HL-60 (cell line): Measurements from ENCODE around the gene COX18.

Experiments
- DNase-seq, 2 experiments: peaks; one replicate each; pipeline ENCODE4 v3.0.0-alpha.2; 2010 to 2020; ENCODE audit warnings: low read depth in 1 of 2, low spot score in 1 of 2
- H3K27ac ChIP-seq: fragments of 250-450 bp; sonication (Bioruptor Pico); replicated peaks from 2 replicates; pipeline ENCODE4 v1.5.1; 2020; ENCODE audit warnings: mild to moderate bottlenecking, moderate library complexity
- H3K27me3 ChIP-seq: fragments of 250-450 bp; sonication (Bioruptor Pico); 2 replicates; pipeline ENCODE4 v1.5.1; 2021; ENCODE audit warnings: mild to moderate bottlenecking, moderate library complexity; ENCODE audit not compliant: insufficient read depth, poor library complexity, severe bottlenecking
- H3K4me3 ChIP-seq: replicated peaks from 2 replicates; pipeline ENCODE4 v1.5.1; 2011; ENCODE audit warnings: mild to moderate bottlenecking, control low read depth, low read length; ENCODE audit not compliant: insufficient read depth
- CTCF ChIP-seq: IDR thresholded peaks from one replicate; pipeline ENCODE4 v1.5.1; 2011; ENCODE audit warnings: low read length, control low read depth, inconsistent platforms; ENCODE audit not compliant: insufficient read depth
- GABPA ChIP-seq: IDR thresholded peaks from 2 replicates; pipeline ENCODE4 v1.6.1; 2012; ENCODE audit warnings: low read depth
- POLR2AphosphoS5 ChIP-seq: IDR thresholded peaks from 2 replicates; pipeline ENCODE4 v1.6.1; 2012; ENCODE audit warnings: low read depth
- SPI1 ChIP-seq: IDR thresholded peaks from 2 replicates; pipeline ENCODE4 v1.6.1; 2012; ENCODE audit warnings: low read depth, mild to moderate bottlenecking, borderline replicate concordance
- long read RNA-seq: library from polyadenylated mRNA; unstranded; transcript quantifications from one replicate; pipeline ENCODE4 v2.0.0, GENCODE V29; 2020
- TF ChIP-seq, protein P1 (sequence below): IDR thresholded peaks from 2 replicates; pipeline ENCODE4 v1.6.1; 2012; ENCODE audit warnings: low read depth; ENCODE audit not compliant: insufficient replicate concordance

COX18 gene
- long read RNA-seq, full-length matches to known transcripts, result 12 of 25 reads
- long read RNA-seq, partial matches to known transcripts, result 3 of 25 reads
- long read RNA-seq, other reads (novel, unspliced or antisense), result 10 of 25 reads

DNA sequence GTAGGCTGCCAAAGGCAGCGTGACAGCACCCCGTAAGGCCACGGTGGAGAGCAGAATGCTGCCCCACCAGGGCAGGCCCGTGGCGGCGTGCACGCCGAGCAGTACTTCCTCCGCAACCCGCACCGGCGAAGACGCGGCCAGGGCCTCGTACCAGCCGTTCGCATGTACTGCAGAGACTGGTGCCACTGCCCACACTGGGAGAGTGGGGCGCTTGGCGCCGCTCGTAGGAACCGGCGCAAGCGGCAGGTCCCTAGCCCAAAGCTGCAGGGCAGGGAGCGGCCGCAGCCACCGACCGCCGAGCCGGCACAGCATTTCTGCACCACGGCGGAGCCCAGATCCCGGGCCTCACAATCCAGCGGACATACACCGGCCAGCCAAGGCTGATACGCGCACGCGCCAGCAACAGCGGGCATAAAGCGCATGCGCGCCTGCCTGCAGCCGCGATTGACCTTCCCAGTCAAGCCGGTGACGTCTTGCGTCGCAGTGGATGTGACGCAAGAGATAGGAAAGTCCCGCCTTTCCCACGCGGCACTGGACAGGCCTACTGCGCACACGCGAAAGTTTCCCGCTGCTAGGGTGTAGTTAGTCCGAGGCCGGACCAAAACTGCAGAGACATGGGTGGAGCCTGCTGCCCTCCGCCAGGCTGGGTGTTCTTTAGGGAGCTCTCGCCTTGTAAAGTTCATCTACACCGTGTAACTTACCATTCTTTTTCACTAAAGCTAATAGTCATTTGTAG is at the start of gene COX18:
COX18 (minus strand) TSS at position 379 of the 736 bp plus-strand sequence; CDS start at position 312, 67 bp downstream.
- peak within 1 kb of the TSS; percentile 70 for H3K4me3 ChIP-seq
- H3K27ac ChIP-seq, result peak within 1 kb of the TSS; percentile 97
- TF ChIP-seq POLR2AphosphoS5, result peak; percentile 95
- TF ChIP-seq, protein P1, sequence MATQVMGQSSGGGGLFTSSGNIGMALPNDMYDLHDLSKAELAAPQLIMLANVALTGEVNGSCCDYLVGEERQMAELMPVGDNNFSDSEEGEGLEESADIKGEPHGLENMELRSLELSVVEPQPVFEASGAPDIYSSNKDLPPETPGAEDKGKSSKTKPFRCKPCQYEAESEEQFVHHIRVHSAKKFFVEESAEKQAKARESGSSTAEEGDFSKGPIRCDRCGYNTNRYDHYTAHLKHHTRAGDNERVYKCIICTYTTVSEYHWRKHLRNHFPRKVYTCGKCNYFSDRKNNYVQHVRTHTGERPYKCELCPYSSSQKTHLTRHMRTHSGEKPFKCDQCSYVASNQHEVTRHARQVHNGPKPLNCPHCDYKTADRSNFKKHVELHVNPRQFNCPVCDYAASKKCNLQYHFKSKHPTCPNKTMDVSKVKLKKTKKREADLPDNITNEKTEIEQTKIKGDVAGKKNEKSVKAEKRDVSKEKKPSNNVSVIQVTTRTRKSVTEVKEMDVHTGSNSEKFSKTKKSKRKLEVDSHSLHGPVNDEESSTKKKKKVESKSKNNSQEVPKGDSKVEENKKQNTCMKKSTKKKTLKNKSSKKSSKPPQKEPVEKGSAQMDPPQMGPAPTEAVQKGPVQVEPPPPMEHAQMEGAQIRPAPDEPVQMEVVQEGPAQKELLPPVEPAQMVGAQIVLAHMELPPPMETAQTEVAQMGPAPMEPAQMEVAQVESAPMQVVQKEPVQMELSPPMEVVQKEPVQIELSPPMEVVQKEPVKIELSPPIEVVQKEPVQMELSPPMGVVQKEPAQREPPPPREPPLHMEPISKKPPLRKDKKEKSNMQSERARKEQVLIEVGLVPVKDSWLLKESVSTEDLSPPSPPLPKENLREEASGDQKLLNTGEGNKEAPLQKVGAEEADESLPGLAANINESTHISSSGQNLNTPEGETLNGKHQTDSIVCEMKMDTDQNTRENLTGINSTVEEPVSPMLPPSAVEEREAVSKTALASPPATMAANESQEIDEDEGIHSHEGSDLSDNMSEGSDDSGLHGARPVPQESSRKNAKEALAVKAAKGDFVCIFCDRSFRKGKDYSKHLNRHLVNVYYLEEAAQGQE, result peak; percentile 35
- no peak for TF ChIP-seq CTCF
- 0 out of 2 replicates have a peak, but pooled peaks have one; percentile 27 for TF ChIP-seq GABPA
- peak; percentile 26; the same call in 1 of the 2 replicates for TF ChIP-seq SPI1
- peak; percentile 98 for DNase-seq
- no peaks in the 10 kb centered on the region for H3K27me3 ChIP-seq

DNA sequence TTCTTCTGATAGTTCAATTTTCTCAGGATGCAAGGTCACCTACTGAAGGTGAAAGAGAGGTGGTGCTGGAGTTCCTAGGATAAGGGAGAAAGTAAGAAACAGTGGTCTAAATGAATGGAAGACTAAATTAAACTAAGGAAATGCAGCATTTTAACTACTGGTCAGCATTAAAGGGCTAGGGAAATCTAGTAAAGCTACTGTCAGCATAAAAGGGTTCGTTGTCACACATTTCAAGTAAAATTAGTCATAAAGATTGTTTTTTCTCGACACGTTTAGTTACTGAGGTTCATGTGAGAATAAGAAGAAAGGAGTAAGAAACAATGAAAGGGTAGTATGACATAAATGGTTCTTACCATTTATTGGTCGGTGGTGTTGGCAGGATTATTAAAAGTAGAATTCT is 40.0 kb upstream of the COX18 start:
- Histone ChIP-seq H3K4me3 (no peak overlapping the region), H3K27me3 (no peaks in the 10 kb centered on the region), H3K27ac (no peak overlapping the region)
- DNase-seq, result no peak
- no peak for TF ChIP-seq GABPA
- TF ChIP-seq, protein P1, result no peak
- no peak for TF ChIP-seq POLR2AphosphoS5
- no peak for TF ChIP-seq CTCF
- TF ChIP-seq SPI1, result no peak

DNA sequence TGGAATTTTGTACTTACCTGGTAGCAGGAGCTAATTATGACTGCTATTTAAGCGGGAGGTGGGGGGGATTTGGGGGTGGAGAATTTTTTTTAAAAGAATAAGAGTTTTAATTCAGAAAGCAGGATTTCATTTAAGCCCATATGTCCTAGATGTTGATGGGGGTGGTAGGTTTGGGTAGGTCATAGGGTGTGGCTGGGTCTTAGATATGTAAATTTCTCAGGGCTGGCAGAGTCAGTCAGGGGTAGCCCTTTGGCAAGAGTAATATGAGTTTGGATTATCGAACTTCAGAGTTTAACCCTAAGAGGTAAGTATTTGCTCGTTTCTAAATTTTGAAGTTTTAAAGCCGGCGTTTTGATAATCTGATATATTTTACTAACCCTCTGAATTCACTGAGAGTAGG is 35.2 kb upstream of the COX18 start:
- H3K27ac ChIP-seq, result no peak overlapping the region
- TF ChIP-seq SPI1 (no peak), CTCF (no peak), GABPA (no peak), POLR2AphosphoS5 (no peak)
- TF ChIP-seq, protein P1, result no peak
- H3K4me3 ChIP-seq, result no peak overlapping the region
- DNase-seq, result no peak
- no peaks in the 10 kb centered on the region for H3K27me3 ChIP-seq
